ENCODE measurements around the gene UQCRC1.
"Not testable (repeated sequence)": the region's sequence is repeated elsewhere in the genome, so short reads cannot be mapped to it uniquely, and the experiment has no call there.

Gene UQCRC1

DNA sequence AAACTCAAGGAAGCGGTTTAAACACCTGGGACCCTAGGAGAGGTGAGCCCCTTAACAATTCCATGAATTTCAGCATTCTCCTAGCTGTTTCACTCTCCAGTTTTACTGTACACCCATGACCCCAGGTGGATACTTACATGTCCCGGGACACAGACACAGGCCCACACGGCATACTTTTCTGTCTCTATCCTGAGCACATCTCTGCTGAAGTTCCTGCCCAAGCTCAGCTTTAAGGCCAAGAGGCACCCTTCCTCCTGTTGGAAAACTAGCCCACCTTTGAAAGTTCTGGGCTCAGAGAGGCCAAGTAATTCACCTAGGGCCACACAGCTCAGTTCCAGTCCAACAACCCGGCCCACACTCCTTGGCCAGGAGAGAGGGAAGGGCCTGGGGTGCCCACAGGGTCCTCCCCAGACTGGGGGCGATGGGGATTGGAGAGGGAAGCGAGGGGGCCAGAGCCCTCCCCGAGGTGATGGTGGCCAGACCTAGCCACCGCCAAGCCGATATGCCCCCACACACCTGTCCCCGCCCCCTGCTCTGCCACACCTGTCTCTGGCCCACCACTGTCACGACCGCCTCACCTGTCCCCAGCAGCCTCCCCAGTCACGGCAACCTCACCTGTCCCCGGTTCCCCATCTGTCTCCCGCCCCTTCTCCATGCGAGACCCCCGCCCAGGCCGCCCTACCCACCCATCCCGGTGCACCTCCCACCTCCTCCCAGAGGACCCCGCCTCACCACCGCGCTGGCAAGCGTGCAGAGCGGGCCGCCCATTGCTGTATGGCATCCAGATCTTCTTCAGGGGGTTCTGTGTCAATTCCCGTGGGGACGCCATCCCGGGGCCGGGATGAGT is 53.3 kb downstream of the UQCRC1 start:
- in situ Hi-C loops (cut with MboI; ENCODE audit: low sequenced_read_pairs) = no loop called here

GRCh38 chr3:48555231-48555948 is 54.1 kb downstream of the UQCRC1 start:
- in situ Hi-C loops (cut with MboI; ENCODE audit: low sequenced_read_pairs) = no loop called here

DNA sequence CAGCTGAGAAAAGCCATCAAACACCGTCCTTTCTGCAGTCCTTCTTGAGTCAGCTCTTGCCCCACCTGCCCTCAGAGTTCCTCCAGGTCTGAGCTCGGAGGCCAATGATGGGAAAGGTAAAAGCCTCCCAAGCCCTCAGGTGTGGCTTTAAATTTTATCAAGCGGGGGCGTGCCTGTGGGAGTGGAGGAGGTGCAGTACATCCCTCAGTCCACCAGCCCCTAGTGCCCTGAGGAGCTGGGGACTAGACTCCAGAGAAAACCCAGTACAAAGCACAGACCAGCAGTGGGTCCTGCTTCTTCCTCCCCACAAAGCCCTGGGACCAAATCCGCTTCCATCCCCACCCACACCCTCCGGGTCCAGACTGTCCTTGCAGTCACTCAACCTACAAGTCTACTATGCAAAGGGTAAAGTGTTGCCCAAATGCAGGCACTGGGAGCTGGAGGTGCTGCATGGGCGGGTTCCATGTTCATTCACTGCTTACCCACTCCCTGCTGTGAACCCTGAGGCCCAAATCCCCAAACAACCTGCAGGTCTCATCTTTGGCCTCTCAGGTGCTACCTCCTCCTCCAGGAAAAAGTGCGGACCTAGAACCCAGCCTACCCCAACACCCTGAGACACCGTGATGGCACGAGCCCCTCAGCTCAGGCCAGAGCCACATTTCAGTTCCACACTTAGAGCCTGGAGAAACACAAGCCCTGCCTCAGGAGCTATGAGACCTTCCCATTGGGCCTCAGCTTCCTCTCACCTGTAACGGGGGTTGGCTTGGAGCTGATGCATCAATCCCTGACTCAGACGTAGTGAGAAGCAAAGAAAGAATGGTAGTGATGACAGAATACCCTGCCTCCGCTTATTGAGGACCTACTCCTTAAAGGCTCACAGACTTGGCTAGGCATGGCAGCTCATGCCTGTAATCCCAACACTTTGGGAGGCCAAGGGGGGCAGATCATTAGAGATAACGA is 55.3 kb downstream of the UQCRC1 start:
- in situ Hi-C loops (cut with MboI; ENCODE audit: low sequenced_read_pairs) = no loop called here

DNA sequence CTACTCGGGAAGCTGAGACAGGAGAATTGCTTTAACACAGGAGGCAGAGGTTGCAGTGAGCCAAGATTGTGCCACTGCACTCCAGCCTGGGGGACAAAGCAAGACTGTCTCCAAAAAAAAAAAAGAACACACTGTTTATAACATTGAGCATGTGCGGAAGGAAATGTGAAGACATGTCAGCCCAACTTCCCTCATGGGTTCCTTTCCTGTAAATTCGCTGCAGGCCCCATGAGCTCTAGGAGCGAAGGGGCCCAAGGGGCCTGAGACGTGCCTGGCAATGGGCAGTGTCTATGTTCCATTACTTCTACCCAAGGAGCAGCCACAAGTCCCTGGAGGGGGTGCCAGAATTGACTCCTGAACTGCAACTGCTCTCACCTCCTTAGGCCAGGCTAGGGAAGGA is 56.1 kb downstream of the UQCRC1 start:
- in situ Hi-C loops (cut with MboI; ENCODE audit: low sequenced_read_pairs) = no loop called here

DNA sequence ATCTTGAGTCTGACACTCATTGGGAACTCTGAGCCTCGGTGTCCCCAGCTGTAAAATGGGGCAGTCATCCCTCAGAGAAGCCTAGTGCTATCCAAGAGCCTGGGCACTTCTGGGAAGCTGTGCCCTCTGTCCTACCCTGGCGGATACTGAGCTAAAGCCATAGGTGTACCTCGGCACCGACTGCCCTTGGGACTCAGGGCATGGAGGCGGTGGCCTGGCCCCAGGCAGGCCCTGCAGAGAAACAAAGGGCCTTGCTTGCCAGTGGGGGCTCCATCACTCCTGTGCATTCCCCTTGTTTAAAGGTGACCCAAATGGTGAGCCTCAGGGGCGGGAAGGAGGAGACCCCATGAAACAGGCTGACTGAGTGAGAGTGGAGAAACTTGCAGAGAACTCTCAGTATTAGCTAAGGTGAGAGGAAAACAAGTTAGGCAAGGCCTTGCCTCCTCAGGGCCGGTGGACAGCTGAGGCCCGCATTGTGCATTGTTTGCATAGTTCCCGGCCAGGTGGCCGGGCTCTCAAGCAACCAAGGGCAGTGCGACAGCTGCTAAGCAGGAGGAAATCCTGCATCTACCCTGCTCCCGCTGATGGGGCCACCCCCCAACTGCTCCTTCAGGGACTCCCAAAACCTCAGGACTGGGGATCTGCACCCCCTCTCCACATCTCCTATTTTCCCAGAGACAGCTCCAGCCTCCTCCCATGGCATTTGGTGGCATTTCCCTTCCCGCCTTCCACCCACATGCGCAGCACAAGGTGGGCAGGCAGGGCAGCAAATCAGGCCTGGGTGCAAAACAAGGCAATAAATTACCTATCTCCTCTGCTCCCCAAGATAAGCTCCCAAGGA is 57.1 kb downstream of the UQCRC1 start:
- in situ Hi-C loops (cut with MboI; ENCODE audit: low sequenced_read_pairs) = no loop called here

- in situ Hi-C loops (cut with MboI; ENCODE audit: low sequenced_read_pairs) = not testable (repeated sequence)
Observed at GRCh38 chr3:48551651-48552050, 57.8 kb downstream of the UQCRC1 start.
